NCI-H460 (cell line): ENCODE results near the gene IGFBP5. TPM values are rescaled to one million over a fixed set of nuclear protein-coding genes. Genes with fewer than 3 reads are reported as not detected.

Experiments used
- DNase-seq: peaks from one replicate; pipeline ENCODE4 v3.0.0-alpha.2; 2016; ENCODE audit warnings: low read depth; ENCODE audit errors: extremely low read depth
- total RNA-seq: library from RNA; depleted of rRNA; stranded (reverse); fragments of >200 nt; shearing (Covaris generic); gene quantifications from 2 replicates; pipeline ENCODE4 v1.2.3, GENCODE V29; 2014

The IGFBP5 gene
- total RNA-seq, 1 experiment from 2014 or later: 0.82 TPM

DNA sequence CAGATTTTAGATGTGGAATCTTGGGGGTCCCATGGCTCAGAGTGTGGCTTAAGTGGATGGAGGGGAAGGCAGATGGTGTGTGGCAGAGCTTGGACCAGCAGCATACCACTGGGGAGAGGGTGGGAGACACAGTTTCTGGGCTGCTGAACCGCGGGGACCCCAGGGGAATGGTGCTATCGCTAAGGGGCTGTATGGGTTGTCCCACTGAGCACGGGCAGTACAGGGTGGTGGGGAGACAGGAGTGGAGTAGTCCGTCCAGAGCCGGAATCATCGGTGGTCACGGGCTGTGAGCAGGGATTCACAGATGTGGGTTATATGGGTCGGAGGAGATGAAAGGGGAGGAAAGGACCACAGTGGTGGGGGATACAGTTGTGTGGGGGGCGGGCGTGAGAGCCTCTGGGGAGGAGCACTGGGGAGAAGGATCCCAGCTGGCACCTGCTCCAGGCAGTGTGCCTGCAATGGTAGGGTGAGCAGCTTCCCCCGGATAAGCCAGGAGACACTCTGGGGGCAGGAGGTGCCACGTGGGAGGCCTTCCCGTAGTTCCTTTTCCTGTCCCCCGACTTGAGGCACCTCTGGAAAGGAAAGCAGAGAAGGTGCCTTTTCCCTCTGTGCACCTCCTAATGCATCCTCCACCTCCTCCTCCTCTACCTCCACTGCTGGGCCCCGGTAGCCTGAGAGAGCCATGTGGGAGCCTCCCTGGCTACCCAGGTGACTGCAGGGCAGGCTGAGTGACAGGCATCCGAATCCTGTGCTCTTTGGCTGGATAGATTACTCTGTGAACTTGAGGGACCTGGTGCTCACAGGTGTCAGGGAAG, 24.9 kb downstream of the IGFBP5 start:
- DNase-seq: no peak

DNA sequence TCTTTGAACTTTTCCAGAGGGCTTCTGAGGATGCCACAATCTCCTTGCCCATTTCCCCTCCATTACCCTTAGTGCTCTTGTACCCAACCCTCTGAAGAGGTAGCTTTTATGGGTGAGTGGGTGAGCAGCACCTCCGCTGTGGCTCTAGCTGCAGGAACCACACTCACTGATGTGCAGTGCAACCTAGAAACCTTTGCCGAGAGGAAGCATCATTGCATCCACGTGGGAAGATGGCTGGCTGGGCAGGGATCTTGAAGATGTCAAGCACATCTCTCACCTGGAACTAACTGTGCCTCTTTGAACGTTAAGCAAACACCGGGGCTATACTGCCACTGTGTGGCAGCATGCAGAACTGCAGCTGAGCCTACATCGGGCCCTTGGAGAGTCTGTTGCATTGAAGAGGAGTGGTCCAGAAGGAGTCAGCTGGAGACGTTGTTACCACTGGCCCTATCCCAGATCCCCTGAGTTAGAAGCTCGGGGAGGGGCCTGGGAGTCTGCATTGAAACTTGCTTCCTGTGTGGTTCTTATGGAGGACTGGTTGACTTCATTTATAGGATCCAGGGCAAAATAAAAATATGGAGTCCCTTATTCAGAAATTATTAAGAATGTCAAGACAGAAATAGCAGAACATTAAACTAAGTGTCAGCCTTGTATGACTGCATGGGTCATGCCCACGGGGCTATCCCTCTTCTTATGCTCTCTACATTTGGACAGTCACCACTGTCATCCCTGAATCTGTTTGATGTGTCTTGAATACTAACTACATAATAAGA, 28.7 kb downstream of the IGFBP5 start:
- peak; percentile 72 for DNase-seq

DNA sequence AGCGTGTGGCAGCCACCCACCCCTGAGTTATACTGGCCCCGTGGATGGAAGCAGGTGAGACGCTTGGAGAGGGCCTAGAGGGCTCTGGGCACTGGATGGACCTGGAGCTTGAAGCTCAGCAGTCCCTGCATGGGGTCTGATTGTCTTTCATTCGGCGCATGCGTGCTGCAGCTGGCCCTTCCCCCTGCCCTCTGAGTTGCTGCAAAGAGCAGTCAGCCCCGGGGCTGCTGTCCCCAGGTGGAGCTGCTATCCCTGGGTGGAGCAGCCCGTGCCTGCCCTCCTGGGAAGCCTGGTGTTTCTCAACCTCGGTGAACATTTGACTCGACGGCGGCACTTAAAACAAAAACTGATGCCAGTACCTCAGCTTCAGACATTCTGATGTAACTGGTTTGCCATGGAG, 29.6 kb downstream of the IGFBP5 start:
- no peak for DNase-seq

DNA sequence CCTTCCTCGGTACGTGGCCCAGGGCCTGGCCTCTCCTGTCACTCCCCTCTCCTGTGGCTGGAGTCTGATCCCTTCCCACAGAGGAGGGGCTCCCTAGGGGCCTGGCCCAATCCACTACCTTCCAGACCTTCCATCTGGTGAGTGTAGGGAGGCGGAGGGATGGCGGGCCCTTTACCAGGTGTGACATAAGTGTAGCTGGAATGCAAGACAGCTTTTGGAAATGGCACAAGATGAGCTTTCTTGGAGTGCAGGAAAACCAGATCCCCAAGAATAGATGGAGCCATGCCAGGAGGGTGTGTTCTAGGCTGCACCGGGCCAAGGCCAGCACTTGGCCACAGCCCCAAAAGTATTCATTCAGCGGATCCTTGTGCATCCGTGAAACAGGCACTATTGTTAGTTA, 30.1 kb downstream of the IGFBP5 start:
- no peak for DNase-seq

DNA sequence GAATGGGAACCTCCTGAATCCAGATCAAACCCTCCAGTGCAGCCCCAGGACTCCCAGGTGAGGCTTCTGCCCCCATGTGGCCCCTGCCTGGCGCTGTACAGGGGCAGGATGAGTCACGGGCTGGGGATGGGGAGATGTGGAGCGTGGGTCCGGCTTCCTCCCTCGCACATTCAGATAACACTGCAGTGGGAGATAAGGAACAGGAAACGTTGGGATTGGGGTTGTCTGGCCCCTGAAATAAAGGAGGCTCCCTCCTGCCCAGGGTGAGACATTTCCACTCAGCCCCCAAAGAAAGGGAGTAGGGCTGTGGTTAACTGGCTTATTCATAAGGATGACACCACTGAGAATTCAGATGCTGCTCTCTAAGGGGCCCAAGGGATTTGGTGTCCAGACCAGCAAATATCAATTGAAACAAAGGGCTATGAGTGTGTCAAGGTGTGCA, 30.7 kb downstream of the IGFBP5 start:
- no peak for DNase-seq

DNA sequence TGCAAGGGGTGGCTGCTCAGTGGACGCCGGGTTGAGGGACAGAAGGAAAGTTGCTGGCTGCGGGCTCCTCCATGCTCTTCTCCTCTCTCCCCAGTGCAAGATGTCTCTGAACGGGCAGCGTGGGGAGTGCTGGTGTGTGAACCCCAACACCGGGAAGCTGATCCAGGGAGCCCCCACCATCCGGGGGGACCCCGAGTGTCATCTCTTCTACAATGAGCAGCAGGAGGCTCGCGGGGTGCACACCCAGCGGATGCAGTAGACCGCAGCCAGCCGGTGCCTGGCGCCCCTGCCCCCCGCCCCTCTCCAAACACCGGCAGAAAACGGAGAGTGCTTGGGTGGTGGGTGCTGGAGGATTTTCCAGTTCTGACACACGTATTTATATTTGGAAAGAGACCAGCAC, 31.5 kb downstream of the IGFBP5 start:
- DNase-seq: no peak

DNA sequence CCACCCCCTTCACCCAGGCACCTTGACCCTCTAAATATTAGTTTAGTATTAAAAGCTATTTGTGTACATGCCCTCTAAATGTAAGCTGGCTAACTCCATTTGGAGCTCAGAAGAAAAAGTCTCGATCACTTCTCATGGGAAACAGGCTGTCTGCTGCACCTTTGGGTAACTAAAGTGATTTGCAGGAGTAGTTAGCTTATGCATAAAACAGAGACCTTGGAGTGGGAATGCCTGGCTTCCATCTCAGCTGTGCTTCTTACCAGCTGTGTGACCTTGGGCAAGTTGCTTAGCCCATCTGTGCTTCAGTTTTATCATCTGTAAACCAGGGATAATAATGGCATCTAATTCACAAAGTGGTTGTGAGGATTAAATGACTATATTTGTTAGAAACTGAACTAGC, 32.2 kb downstream of the IGFBP5 start:
- DNase-seq: no peak

DNA sequence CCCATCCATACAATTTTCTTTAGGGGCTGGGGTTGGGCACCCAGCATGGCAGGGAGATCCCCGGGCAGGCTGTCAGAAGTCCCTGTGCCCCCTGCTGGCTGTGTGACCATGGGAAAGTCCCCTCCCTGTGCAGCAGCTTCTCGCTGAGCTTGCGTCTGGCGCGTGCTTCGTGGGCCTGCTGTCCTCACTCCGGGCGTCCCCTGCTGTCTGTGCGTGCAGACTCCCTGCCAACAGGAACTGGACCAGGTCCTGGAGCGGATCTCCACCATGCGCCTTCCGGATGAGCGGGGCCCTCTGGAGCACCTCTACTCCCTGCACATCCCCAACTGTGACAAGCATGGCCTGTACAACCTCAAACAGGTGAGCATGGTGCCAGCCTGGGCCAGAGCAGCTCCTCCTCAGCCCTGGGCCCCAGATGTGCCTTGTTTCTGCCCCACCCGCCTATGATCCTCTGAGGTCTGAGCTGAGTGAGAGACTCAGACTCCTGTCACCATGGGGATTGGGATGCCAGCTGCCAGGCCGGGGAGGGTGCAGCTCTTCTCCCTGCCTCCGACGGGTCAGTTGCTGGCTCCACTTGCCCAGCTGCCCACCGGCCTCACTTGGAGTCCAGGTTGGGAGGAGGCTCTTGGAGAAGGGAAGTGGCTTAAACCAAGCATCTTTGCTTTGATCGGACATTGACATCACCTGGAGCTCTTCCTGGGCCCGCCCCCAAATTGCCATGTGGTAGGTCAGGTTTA, 33.5 kb downstream of the IGFBP5 start:
- no peak for DNase-seq

DNA sequence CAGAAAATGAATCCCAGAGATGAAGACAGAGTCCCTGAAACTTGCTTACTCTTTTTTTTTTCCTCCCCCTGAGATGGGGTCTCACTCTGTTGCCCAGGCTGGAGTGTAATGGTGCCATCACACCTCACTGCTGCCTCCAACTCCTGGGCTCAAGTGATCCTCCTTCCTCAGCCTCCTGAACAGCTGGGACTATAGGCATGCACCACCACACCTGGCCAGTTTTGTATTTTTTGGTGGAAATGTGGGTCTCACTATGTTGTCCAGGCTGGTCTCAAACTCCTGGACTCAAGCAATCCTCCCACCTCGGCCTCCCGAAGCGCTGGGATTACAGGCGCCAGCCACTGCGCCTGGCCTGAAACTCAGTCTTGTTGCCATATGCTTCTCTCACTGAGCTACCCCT, 34.3 kb downstream of the IGFBP5 start:
- DNase-seq: no peak

DNA sequence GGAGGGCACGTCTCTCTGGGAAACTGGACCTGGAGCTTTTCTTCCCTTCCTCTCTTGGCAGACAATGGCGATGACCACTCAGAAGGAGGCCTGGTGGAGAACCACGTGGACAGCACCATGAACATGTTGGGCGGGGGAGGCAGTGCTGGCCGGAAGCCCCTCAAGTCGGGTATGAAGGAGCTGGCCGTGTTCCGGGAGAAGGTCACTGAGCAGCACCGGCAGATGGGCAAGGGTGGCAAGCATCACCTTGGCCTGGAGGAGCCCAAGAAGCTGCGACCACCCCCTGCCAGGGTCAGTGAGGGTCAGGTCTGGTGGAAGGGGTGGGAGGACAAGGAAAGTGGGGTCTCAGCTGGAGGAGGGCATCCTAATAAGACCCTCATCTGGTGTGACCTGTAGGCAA, 34.9 kb downstream of the IGFBP5 start:
- DNase-seq: no peak

DNA sequence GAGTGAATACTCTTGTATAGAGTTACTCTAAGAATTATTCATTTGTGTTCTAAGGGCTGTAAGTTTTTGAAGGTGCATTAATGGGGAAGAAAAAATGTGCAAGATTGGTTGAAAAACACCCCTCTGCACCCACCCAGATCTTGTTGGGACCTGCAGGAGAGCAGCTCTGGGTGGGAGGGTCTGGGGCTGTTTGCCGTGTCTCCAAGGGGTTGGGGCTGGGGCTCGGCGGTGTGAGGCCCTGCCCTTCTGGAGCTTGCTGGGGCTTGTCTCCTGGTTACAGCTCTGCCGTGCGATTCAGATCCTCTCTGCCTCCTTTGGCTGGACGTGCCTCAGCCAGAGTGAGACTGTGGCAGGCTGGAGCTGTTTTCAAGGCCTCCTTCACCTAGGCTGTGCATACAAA, 36.1 kb downstream of the IGFBP5 start:
- DNase-seq: no peak

DNA sequence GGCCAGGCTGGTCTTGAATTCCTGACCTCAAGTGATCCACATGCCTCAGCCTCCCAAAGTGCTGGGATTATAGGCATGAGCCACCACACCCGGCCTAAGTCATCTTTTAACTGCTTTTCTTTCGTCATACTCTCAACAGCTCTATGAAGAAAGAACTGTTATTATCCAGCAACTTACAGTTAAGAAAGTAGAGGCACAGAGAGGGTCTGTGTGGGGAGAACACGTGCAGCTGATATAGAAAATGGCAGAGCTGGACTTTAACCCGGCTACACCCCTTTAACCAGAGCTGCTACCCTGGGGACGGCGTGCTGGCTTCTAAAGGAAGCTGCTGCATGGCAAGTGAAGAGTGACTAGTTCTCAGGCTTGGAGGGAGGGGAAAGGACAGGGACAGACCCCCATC, 36.6 kb downstream of the IGFBP5 start:
- no peak for DNase-seq

DNA sequence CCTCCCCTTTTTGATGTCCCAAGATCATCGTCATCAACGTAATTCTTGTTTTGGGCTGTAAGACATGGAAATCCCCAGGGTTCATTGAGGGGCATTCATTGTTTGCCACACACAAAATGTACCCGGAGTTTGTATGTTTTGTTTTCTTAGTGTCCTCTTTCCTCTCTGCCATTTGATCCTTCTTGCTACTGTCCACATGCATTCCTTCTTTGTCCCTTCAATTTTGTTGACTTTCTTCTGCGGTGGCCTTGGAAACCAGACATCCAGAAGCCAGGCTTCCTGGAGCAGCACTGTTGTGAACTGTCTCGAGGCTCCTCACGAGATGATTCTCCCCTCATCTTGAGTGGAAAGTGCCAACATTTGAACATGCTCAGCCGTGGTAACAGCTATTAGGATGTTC, 37.4 kb downstream of the IGFBP5 start:
- no peak for DNase-seq

DNA sequence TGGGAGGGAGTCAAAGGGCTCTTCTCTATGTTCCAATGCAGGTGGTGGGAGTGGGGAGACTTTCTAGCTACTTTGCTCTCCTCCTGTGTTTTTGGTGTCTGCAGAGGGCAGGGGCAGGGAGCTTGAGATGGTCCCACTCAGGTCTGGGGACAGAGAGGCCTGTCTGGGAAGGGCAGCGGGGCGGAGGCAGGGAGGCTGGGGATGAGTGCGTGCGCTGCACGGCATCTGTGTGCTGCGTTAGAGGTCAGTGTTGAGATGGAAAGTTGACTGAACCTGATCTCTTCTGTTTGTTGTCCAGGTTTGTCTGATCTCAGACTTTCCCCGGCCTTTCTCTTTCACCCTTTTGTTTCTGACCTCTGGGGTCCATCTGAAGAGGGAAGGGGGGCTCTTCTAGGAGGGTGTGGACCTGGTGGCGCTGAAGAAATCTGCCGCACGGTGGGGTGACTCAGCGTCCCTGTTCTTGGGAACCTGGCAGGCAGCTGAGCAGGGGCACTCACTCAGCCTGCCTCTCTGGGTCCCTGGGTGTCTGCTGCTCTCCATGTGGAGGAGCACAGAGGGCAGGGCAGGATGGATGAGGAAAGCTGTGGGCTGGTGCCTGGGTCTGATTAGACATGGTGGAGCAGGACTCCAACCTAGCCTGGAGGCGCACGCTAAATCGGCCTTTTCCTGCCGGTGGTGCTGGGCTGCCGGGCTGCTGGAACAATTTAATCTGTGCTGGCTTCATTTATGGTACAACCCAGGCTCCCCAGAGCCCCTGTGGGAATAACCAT, 38.1 kb downstream of the IGFBP5 start:
- no peak for DNase-seq

DNA sequence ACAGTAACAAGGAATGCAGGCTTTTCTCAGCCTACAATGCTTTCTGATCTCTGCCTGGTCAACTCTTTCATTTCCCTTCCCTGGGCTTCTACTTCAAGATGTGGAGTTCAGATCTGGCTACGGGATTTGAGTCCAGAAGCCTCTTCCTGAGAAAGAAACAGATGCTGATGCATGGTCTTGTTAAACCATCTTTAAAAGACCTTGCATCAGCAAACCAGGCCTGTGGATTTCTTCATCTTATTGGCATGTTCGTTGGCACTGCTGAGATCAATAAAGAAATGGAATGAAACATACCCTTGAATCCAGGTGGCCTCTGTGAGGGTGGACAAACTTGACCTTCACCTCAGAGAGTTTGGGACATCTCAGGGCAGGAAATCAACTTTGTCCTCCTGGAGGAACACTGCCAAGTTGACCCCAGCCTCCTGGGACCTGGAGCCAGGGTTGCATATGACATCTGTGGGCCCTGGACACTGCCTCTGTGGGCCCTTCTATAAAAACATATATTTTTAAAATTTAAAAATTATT, 40.8 kb downstream of the IGFBP5 start:
- no peak for DNase-seq

DNA sequence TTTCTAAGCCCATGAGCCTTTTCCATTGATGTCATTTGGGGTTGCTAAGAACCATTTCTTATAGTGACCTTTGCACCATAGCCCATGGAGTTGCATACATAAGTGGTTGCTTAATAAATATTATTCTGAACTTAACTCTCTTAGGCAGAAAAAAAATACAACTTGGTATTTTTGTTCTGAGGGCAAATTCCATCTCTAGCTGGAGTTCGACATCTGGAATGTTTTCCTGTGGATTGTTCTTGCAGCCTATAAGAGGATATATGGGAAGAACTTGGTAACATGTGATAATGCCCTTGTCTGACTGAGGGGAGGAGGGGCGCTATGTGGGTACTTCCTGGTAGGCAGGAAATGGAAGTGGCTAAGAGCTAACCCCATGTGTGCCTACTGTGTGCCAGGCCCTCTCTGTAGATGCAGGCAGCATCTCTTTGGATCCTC, 41.4 kb downstream of the IGFBP5 start:
- DNase-seq: no peak

DNA sequence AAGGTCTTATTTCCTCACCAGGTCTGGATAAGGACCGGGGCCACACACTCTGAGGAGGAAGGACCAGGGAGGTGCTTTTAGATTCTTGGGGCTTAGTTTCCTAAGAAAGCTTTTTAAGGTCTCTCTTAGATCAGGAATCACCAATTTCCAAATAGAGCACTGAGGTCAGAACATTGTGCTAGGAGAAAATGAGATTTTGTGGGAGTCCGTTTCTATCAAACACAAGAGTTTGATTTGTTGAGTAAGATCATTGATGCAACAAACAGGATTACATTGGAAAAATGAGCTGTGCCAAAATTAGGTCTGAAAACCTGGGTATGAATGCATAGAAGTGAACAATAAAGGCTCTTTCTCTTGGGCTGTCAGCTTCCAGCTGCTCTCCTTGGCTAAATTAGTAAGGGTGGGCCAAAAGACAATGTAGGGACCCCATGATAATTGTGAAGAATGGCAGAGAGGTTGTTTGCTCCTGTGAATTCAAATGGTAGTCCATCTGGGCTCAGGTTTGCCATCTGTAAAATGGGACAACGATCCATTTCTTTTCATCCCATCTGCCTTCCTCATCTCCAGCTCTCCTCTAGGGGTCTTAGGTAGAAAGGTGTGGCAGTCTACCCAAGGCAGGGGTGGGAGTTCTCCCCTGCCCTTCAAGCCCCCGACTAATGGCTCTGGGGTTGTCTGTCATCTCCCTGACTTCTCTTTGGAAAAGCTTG, 42.1 kb downstream of the IGFBP5 start:
- DNase-seq: no peak

DNA sequence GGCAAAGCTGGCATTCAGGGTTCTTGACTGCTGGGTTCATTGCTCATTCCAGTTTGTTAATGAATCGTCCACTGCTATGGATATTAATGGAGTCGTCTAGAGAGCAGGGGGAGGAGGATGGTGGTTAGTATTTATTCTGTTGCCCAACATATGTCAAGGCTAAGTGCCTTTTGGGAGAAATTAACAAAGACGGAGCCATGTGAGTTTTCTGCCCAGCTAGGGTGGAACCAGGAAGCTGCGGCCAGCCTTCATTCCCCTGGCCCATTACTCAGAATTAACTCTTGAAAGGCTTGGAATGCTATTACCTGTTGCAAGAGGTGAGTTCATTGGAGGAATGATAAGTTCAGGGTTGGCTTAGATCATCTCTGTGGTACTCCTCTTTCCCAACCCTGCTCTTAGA, 42.8 kb downstream of the IGFBP5 start:
- DNase-seq: no peak

DNA sequence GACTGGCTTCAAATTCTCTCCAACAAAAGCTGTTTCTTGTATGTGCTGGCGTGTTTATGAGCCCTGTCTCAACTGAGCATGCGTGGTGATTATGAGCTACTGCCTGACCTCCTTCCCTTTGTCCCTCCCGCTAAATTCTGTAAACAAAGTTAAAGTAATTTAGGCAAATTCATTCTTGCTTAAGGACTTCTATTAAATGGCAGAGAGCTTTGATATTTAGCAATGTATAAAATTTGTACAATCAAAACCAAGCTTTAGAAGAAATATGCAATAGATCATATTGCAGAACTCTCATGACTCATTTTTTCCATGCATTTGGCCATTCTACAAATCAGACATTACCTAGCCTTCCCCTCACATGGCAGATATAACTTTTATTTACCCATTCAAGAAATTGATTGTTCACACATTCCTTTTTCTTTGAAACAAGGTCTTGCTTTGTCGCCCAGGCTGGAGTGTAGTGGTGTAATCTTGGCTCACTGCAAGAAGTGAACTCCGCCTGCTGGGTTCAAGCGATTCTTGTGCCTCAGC, 43.9 kb downstream of the IGFBP5 start:
- no peak for DNase-seq
